NCI-H187 treated with DMSO at 0.1 percent for 48 hours (cell line): ENCODE measurements around the gene GPT2.
"Not testable (repeated sequence)": the region's sequence is repeated elsewhere in the genome, so short reads cannot be mapped to it uniquely, and the experiment has no call there.

ENCODE experiments used
- DNase-seq: peaks from one replicate; lab custom pipeline; 2025; lab: John Stamatoyannopoulos, UW

GPT2 gene

GRCh38 chr16:46920402-46921068, 36.4 kb downstream of the GPT2 start:
- DNase-seq = no peak

- no peak for DNase-seq
These were observed 38.1 kb downstream of the GPT2 start for GRCh38 chr16:46922239-46922638.

GRCh38 chr16:46923513-46924295, 39.5 kb downstream of the GPT2 start:
- DNase-seq = no peak

GRCh38 chr16:46924402-46924801, 40.2 kb downstream of the GPT2 start:
- no peak for DNase-seq

- no peak for DNase-seq
These were observed 42.5 kb downstream of the GPT2 start for GRCh38 chr16:46926470-46927225.

- DNase-seq = no peak
These were observed 43.1 kb downstream of the GPT2 start for GRCh38 chr16:46927273-46927672.

GRCh38 chr16:46928811-46929210, 44.6 kb downstream of the GPT2 start:
- DNase-seq = no peak

- no peak for DNase-seq
These were observed 45.5 kb downstream of the GPT2 start for GRCh38 chr16:46929378-46930332.

- DNase-seq = no peak
These were observed 46.7 kb downstream of the GPT2 start for GRCh38 chr16:46930861-46931260.

- DNase-seq = no peak
These were observed 48.6 kb downstream of the GPT2 start for GRCh38 chr16:46932802-46933201.

GRCh38 chr16:46937536-46937935, 53.4 kb downstream of the GPT2 start:
- no peak for DNase-seq

GRCh38 chr16:46944713-46945112, 60.6 kb downstream of the GPT2 start:
- DNase-seq = not testable (repeated sequence)

- no peak for DNase-seq
These were observed 63.9 kb downstream of the GPT2 start for GRCh38 chr16:46947900-46948547.

GRCh38 chr16:46948548-46949166, 64.5 kb downstream of the GPT2 start:
- no peak for DNase-seq

GRCh38 chr16:46949241-46949892, 65.2 kb downstream of the GPT2 start:
- DNase-seq = no peak

- DNase-seq = no peak
These were observed 65.8 kb downstream of the GPT2 start for GRCh38 chr16:46950009-46950408.

GRCh38 chr16:46954562-46954961, 70.4 kb downstream of the GPT2 start:
- DNase-seq = no peak

- DNase-seq = no peak
These were observed 77.5 kb downstream of the GPT2 start for GRCh38 chr16:46961373-46962353.

- DNase-seq = no peak
These were observed 78.5 kb downstream of the GPT2 start for GRCh38 chr16:46962629-46963028.
